Keratinocyte (primary cell): ENCODE measurements around the gene PIANP. TPM values are rescaled to one million over a fixed set of nuclear protein-coding genes. Genes with fewer than 3 reads are reported as not detected.

Experiments used
- DNase-seq: peaks from one replicate; pipeline ENCODE4 v3.0.0-alpha.2; 2011; ENCODE audit warnings: low read depth, missing footprints, low spot score
- FAIRE-seq: peaks from 2 replicates; lab custom pipeline; 2011; peaks lifted over from hg19 to GRCh38; lab: Jason Lieb, UNC
- H2AFZ ChIP-seq: 2 replicates; pipeline ENCODE4 v1.6.0; 2012; ENCODE audit warnings: low read length, control low read depth, inconsistent platforms; ENCODE audit not compliant: control insufficient read depth
- H3K27ac ChIP-seq: 2 replicates; pipeline ENCODE4 v1.5.1; 2011; ENCODE audit warnings: low read length; ENCODE audit not compliant: control insufficient read depth, insufficient read depth
- H3K27me3 ChIP-seq: 3 replicates; pipeline ENCODE4 v1.6.0; 2011; ENCODE audit warnings: low read length; ENCODE audit not compliant: control insufficient read depth, insufficient read depth; ENCODE audit errors: extremely low read depth
- H3K36me3 ChIP-seq, 2 experiments: 2 replicates in 1 of 2; 3 replicates in 1 of 2; pipeline ENCODE4 v1.5.1; 2011; ENCODE audit warnings: low read length in 2 of 2, mild to moderate bottlenecking in 1 of 2; ENCODE audit not compliant: control insufficient read depth in 2 of 2, insufficient read depth in 2 of 2; ENCODE audit errors: extremely low read depth in 1 of 2
- H3K4me1 ChIP-seq: 3 replicates; pipeline ENCODE4 v1.5.1; 2011; ENCODE audit warnings: low read length; ENCODE audit not compliant: control insufficient read depth, insufficient read depth; ENCODE audit errors: extremely low read depth
- H3K4me2 ChIP-seq: 3 replicates; pipeline ENCODE4 v1.6.0; 2011; ENCODE audit warnings: low read depth, low read length; ENCODE audit not compliant: control insufficient read depth, insufficient read depth; ENCODE audit errors: extremely low read depth
- H3K4me3 ChIP-seq, 3 experiments: fragments of 200-600 bp in 1 of 3; sonication (generic) in 1 of 3; 2 replicates in 2 of 3; 3 replicates in 1 of 3; pipeline ENCODE4 v1.5.1; 2011 to 2016; ENCODE audit warnings: low read length in 3 of 3, mild to moderate bottlenecking in 3 of 3, control low read depth in 2 of 3, inconsistent platforms in 1 of 3, low read depth in 1 of 3, mixed read lengths in 1 of 3, mixed run types in 1 of 3, moderate library complexity in 1 of 3; ENCODE audit not compliant: control insufficient read depth in 2 of 3, insufficient read depth in 2 of 3; ENCODE audit errors: extremely low read depth in 1 of 3
- H3K79me2 ChIP-seq: 2 replicates; pipeline ENCODE4 v1.6.0; 2012; ENCODE audit warnings: low read length; ENCODE audit not compliant: control insufficient read depth, insufficient read depth
- H3K9ac ChIP-seq: 3 replicates; pipeline ENCODE4 v1.6.0; 2011; ENCODE audit warnings: low read length; ENCODE audit not compliant: control insufficient read depth, insufficient read depth; ENCODE audit errors: extremely low read depth
- H3K9me1 ChIP-seq: 3 replicates; pipeline ENCODE4 v1.6.0; 2011; ENCODE audit warnings: low read length; ENCODE audit not compliant: control insufficient read depth, insufficient read depth; ENCODE audit errors: extremely low read depth
- H3K9me3 ChIP-seq: 2 replicates; pipeline ENCODE4 v1.5.1; 2012; ENCODE audit warnings: low read depth, low read length; ENCODE audit not compliant: control insufficient read depth
- H4K20me1 ChIP-seq: 3 replicates; pipeline ENCODE4 v1.6.0; 2011; ENCODE audit warnings: low read length; ENCODE audit not compliant: control insufficient read depth, insufficient read depth; ENCODE audit errors: extremely low read depth
- EZH2 ChIP-seq: IDR thresholded peaks from one replicate; pipeline ENCODE4 v1.6.1; 2012; ENCODE audit warnings: inconsistent platforms, mild to moderate bottlenecking, low read length, moderate library complexity
- dilution Hi-C: fragments of 300-500 bp; cut with MboI; formaldehyde crosslinking; loops from one replicate; pipeline ENCODE4 v1.7.0; 2020; ENCODE audit warnings: low sequenced_read_pairs; ENCODE audit not compliant: extremely low pct_ligation_motif_present
- polyA plus RNA-seq, 5 experiments: library from polyadenylated mRNA; depleted of rRNA in 3 of 5; stranded (reverse) in 3 of 5; stranded (forward) in 1 of 5; unstranded in 1 of 5; fragments of >200 nt; gene quantifications; 1 replicate in 1 of 5; 2 replicates in 3 of 5; 3 replicates in 1 of 5; pipeline versions ENCODE4 v1.2.1 to v1.2.3, GENCODE V29; 2011 to 2012; ENCODE audit warnings: missing spikeins in 2 of 5, low read depth in 1 of 5, low replicate concordance in 1 of 5
- small RNA-seq, 3 experiments: library from RNA; depleted of rRNA; stranded (forward); fragments of <200 nt; gene quantifications; one replicate each; pipeline ENCODE3, GENCODE V24; 2012; ENCODE audit warnings: low read depth in 3 of 3, low replicate concordance in 1 of 3; ENCODE audit not compliant: insufficient read length in 3 of 3
- TF ChIP-seq, protein P1 (sequence below), 3 experiments: IDR thresholded peaks in 1 of 3; conservative IDR thresholded peaks in 1 of 3; optimal IDR thresholded peaks in 1 of 3; 2 replicates in 2 of 3; 3 replicates in 1 of 3; pipeline versions ENCODE3 to v1.5.1; 2011; ENCODE audit warnings: low read length in 3 of 3, mild to moderate bottlenecking in 3 of 3, moderate library complexity in 2 of 3, control low read depth in 1 of 3, inconsistent platforms in 1 of 3; ENCODE audit not compliant: insufficient read depth in 2 of 3; ENCODE audit errors: extremely low read depth in 1 of 3

PIANP gene
- polyA plus RNA-seq, 1 donor (not counting 4 experiments of a cell fraction or from before 2014, with no cell fraction given), result not detected

DNA sequence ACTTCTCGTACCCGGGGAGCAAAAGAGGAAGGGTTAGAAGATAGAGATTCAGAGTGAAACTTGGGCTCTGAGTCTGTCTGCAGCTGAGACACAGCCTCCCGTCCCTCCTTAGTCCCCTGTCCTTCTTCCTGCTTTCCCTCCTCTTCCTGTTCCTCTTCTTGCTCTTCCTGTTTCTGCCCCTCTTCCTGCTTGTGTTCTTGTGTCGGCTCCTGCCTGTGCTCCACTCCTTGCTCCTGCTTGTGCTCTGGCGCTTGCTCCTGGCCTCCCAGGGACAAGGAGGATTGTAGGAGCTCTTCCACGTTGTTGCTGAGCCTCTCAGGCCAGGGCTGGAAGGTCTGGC is 56.4 kb downstream of the PIANP start:
- no peak overlapping the region for H3K4me2 ChIP-seq
- H3K27ac ChIP-seq, result no peak overlapping the region
- H4K20me1 ChIP-seq, result no peaks in the 10 kb centered on the region
- H3K27me3 ChIP-seq, result peaks cover 9% of the 10 kb centered on the region
- H3K4me3 ChIP-seq, result no peak overlapping the region
- no peak overlapping the region for H2AFZ ChIP-seq
- H3K36me3 ChIP-seq, result no peaks in the 10 kb centered on the region
- no peak overlapping the region for H3K9ac ChIP-seq
- FAIRE-seq (no peak), DNase-seq (no peak)
- no peaks in the 10 kb centered on the region for H3K4me1 ChIP-seq
- no peaks in the 10 kb centered on the region for H3K79me2 ChIP-seq
- H3K9me3 ChIP-seq, result peaks cover 17% of the 10 kb centered on the region
- TF ChIP-seq, protein P1, sequence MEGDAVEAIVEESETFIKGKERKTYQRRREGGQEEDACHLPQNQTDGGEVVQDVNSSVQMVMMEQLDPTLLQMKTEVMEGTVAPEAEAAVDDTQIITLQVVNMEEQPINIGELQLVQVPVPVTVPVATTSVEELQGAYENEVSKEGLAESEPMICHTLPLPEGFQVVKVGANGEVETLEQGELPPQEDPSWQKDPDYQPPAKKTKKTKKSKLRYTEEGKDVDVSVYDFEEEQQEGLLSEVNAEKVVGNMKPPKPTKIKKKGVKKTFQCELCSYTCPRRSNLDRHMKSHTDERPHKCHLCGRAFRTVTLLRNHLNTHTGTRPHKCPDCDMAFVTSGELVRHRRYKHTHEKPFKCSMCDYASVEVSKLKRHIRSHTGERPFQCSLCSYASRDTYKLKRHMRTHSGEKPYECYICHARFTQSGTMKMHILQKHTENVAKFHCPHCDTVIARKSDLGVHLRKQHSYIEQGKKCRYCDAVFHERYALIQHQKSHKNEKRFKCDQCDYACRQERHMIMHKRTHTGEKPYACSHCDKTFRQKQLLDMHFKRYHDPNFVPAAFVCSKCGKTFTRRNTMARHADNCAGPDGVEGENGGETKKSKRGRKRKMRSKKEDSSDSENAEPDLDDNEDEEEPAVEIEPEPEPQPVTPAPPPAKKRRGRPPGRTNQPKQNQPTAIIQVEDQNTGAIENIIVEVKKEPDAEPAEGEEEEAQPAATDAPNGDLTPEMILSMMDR (optimal IDR thresholded peaks at IDR 0.05 in 1 of 3, IDR thresholded peaks at IDR 0.05 in 1 of 3, conservative IDR thresholded peaks at IDR 0.05 in 1 of 3; ENCODE audit: extremely low read depth in 1 of 3, insufficient read depth in 2 of 3, low read length in 3 of 3), result no peak
- TF ChIP-seq EZH2, result no peak
- H3K9me1 ChIP-seq, result no peaks in the 10 kb centered on the region
- dilution Hi-C loops, result no loop called here

Small RNA genes within 50 kb of the gene (small RNA-seq; reads per million reads assigned to genes)
- gene RNU6-781P, result 0 reads per million in 3 experiments

Other genes with a start within 250 kb of the PIANP start
- gene TAPBPL, start 248.8 kb downstream of the PIANP start, polyA plus RNA-seq, result 4.2 to 6.0 TPM (median 4.8 TPM) in 3 replicates
- gene VAMP1, start 230.1 kb downstream of the PIANP start, polyA plus RNA-seq, result 5.3 to 7.8 TPM (median 6.7 TPM) in 3 replicates
- gene MRPL51, start 207.6 kb downstream of the PIANP start, polyA plus RNA-seq, result 76.5 to 184 TPM (median 130 TPM) in 3 replicates
- gene NCAPD2, start 206.7 kb downstream of the PIANP start, polyA plus RNA-seq, result 12.3 to 34.6 TPM (median 33.7 TPM) in 3 replicates
- 8,390 to 11,361 TPM (median 8,495 TPM) in 3 replicates for gene GAPDH, start 166.3 kb downstream of the PIANP start, polyA plus RNA-seq
- 0.67 to 1.0 TPM (median 0.75 TPM) in 3 replicates for gene IFFO1, start 144.8 kb downstream of the PIANP start, polyA plus RNA-seq
- 85.9 to 108 TPM (median 94.4 TPM) in 3 replicates for gene NOP2, start 132.5 kb downstream of the PIANP start, polyA plus RNA-seq
- gene CHD4, start 93.4 kb downstream of the PIANP start, polyA plus RNA-seq, result 79.7 to 93.1 TPM (median 81.2 TPM) in 3 replicates
- gene LPAR5, start 64.9 kb downstream of the PIANP start, polyA plus RNA-seq, result 6.7 to 11.7 TPM (median 8.3 TPM) in 3 replicates
- 0.07 to 0.21 TPM (median 0.09 TPM) in 3 replicates for gene ACRBP, start 53.4 kb downstream of the PIANP start, polyA plus RNA-seq
- gene ING4, start 37.7 kb downstream of the PIANP start, polyA plus RNA-seq, result 25.5 to 31.6 TPM (median 30.4 TPM) in 3 replicates
- gene ZNF384, start 11.4 kb downstream of the PIANP start, polyA plus RNA-seq, result 29.0 to 44.0 TPM (median 29.8 TPM) in 3 replicates
- 85.4 to 116 TPM (median 85.5 TPM) in 3 replicates for gene COPS7A, start 23.2 kb upstream of the PIANP start, polyA plus RNA-seq
- gene MLF2, start 52.3 kb upstream of the PIANP start, polyA plus RNA-seq, result 317 to 364 TPM (median 335 TPM) in 3 replicates
- gene PTMS, start 65.5 kb upstream of the PIANP start, polyA plus RNA-seq, result 80.6 to 140 TPM (median 119 TPM) in 3 replicates
- 0.09 to 0.14 TPM (median 0.09 TPM) in 3 replicates for gene LAG3, start 71.7 kb upstream of the PIANP start, polyA plus RNA-seq
- gene CD4, start 88.7 kb upstream of the PIANP start, polyA plus RNA-seq, result 0.01 to 0.05 TPM in 2 of 3 replicates, not detected in the other
- gene GPR162, start 121.0 kb upstream of the PIANP start, polyA plus RNA-seq, result 0.05 to 0.10 TPM (median 0.09 TPM) in 3 replicates
- 3.9 to 5.7 TPM (median 4.2 TPM) in 3 replicates for gene P3H3, start 127.6 kb upstream of the PIANP start, polyA plus RNA-seq
- gene GNB3, start 140.1 kb upstream of the PIANP start, polyA plus RNA-seq, result 0.41 to 0.94 TPM (median 0.80 TPM) in 3 replicates
- 2.1 to 16.9 TPM (median 15.0 TPM) in 3 replicates for gene CDCA3, start 150.5 kb upstream of the PIANP start, polyA plus RNA-seq
- 58.3 to 84.1 TPM (median 67.2 TPM) in 3 replicates for gene USP5, start 151.3 kb upstream of the PIANP start, polyA plus RNA-seq
- 1,218 to 2,229 TPM (median 1,551 TPM) in 3 replicates for gene TPI1, start 166.7 kb upstream of the PIANP start, polyA plus RNA-seq
- gene SPSB2, start 172.5 kb upstream of the PIANP start, polyA plus RNA-seq, result 4.9 to 8.7 TPM (median 5.1 TPM) in 3 replicates
- gene LRRC23, start 204.0 kb upstream of the PIANP start, polyA plus RNA-seq, result 6.2 to 7.1 TPM (median 6.3 TPM) in 3 replicates
- gene ENO2, start 213.8 kb upstream of the PIANP start, polyA plus RNA-seq, result 0.87 to 1.7 TPM (median 1.1 TPM) in 3 replicates
- gene ATN1, start 227.1 kb upstream of the PIANP start, polyA plus RNA-seq, result 4.8 to 7.8 TPM (median 6.2 TPM) in 3 replicates
- gene RNU7-1, start 243.0 kb upstream of the PIANP start, polyA plus RNA-seq, result not detected in 3 replicates
- 121 to 211 TPM (median 137 TPM) in 3 replicates for gene C12orf57, start 243.2 kb upstream of the PIANP start, polyA plus RNA-seq